ENCODE results near the gene ACTL7B.

GRCh38 chr9:108883085-108883484, 27.3 kb upstream of the ACTL7B start:
- TF ChIP-seq CTCF (IDR thresholded peaks at IDR 0.05 in 8 of 11, conservative IDR thresholded peaks at IDR 0.05 in 3 of 11) (no peak), POLR2A (IDR thresholded peaks at IDR 0.05) (no peak), POLR2AphosphoS5 (IDR thresholded peaks at IDR 0.05) (no peak)
